Measurements from ENCODE around the gene MRPS33. TPM values are rescaled to one million over a fixed set of nuclear protein-coding genes. Genes with fewer than 3 reads are reported as not detected.

The MRPS33 gene
- total and polyA plus RNA-seq, 2 of the 13 experiments (the other 11 are each of a cell fraction or from before 2014, with no cell fraction given), result 50.9 to 91.0 TPM

GRCh38 chr7:140992422-140992821 is 22.3 kb downstream of the MRPS33 start (continued):
- TF ChIP-seq FOXP4 (CRISPR knock-in tag; IDR thresholded peaks at IDR 0.05), result peak; percentile 59
- peak; percentile 33; the same call in 1 of the 2 replicates for TF ChIP-seq HMG20A (CRISPR knock-in tag; IDR thresholded peaks at IDR 0.05; ENCODE audit: borderline replicate concordance)
- 0 out of 2 replicates have a peak, but pooled peaks have one; percentile 31 for TF ChIP-seq ZNF263 (CRISPR knock-in tag; IDR thresholded peaks at IDR 0.05)
- TF ChIP-seq ZNF292 (CRISPR knock-in tag; IDR thresholded peaks at IDR 0.05; ENCODE audit: borderline replicate concordance, low read depth), result peak; percentile 51; the same call in 1 of the 2 replicates
- TF ChIP-seq ZNF451 (CRISPR knock-in tag; IDR thresholded peaks at IDR 0.05), result no peak
- TF ChIP-seq PHB2 (IDR thresholded peaks at IDR 0.05; ENCODE audit: partially characterized antibody), result no peak
- TF ChIP-seq HNF4A (CRISPR knock-in tag; IDR thresholded peaks at IDR 0.05), result peak; percentile 57
- no peak for TF ChIP-seq JDP2 (CRISPR knock-in tag; IDR thresholded peaks at IDR 0.05; ENCODE audit: borderline replicate concordance)
- TF ChIP-seq ZNF280B (CRISPR knock-in tag; IDR thresholded peaks at IDR 0.05; ENCODE audit: borderline replicate concordance), result no peak
- TF ChIP-seq HIC2 (CRISPR knock-in tag; IDR thresholded peaks at IDR 0.05; ENCODE audit: low read depth), result peak; percentile 70
- no peak for TF ChIP-seq ADNP (CRISPR knock-in tag; IDR thresholded peaks at IDR 0.05)
- TF ChIP-seq FOXA1 (IDR thresholded peaks at IDR 0.05), result no peak
- TF ChIP-seq FOXA1 (CRISPR knock-in tag; IDR thresholded peaks at IDR 0.05), result peak; percentile 81
- no peak for TF ChIP-seq KLF11 (CRISPR knock-in tag; IDR thresholded peaks at IDR 0.05)
- TF ChIP-seq HOXA7 (CRISPR knock-in tag; IDR thresholded peaks at IDR 0.05), result no peak
- TF ChIP-seq RXRB (CRISPR knock-in tag; IDR thresholded peaks at IDR 0.05; ENCODE audit: borderline replicate concordance), result peak; percentile 49; the same call in 1 of the 2 replicates
- TF ChIP-seq TCF12 (IDR thresholded peaks at IDR 0.05), result no peak
- no peak for TF ChIP-seq TCF12 (CRISPR knock-in tag; IDR thresholded peaks at IDR 0.05)
- TF ChIP-seq GABPA (IDR thresholded peaks at IDR 0.05; ENCODE audit: low read depth, low read length), result no peak
- no peak for TF ChIP-seq GABPA (CRISPR knock-in tag; IDR thresholded peaks at IDR 0.05; ENCODE audit: low read depth)
- TF ChIP-seq ZFP41 (CRISPR knock-in tag; IDR thresholded peaks at IDR 0.05; ENCODE audit: borderline replicate concordance), result no peak
- TF ChIP-seq SOX13 (IDR thresholded peaks at IDR 0.05), result no peak
- peak in 1 of 2 experiments; percentile 17; a peak in 1 of 4 replicates for TF ChIP-seq SOX13 (CRISPR knock-in tag; conservative IDR thresholded peaks at IDR 0.05 in 1 of 2, IDR thresholded peaks at IDR 0.05 in 1 of 2)
- TF ChIP-seq ZNF12 (CRISPR knock-in tag; IDR thresholded peaks at IDR 0.05), result peak; percentile 97
- TF ChIP-seq, protein P1, sequence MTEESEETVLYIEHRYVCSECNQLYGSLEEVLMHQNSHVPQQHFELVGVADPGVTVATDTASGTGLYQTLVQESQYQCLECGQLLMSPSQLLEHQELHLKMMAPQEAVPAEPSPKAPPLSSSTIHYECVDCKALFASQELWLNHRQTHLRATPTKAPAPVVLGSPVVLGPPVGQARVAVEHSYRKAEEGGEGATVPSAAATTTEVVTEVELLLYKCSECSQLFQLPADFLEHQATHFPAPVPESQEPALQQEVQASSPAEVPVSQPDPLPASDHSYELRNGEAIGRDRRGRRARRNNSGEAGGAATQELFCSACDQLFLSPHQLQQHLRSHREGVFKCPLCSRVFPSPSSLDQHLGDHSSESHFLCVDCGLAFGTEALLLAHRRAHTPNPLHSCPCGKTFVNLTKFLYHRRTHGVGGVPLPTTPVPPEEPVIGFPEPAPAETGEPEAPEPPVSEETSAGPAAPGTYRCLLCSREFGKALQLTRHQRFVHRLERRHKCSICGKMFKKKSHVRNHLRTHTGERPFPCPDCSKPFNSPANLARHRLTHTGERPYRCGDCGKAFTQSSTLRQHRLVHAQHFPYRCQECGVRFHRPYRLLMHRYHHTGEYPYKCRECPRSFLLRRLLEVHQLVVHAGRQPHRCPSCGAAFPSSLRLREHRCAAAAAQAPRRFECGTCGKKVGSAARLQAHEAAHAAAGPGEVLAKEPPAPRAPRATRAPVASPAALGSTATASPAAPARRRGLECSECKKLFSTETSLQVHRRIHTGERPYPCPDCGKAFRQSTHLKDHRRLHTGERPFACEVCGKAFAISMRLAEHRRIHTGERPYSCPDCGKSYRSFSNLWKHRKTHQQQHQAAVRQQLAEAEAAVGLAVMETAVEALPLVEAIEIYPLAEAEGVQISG (CRISPR knock-in tag; IDR thresholded peaks at IDR 0.05), result 0 out of 2 replicates have a peak, but pooled peaks have one; percentile 32
- no peak for TF ChIP-seq ZNF629 (CRISPR knock-in tag; conservative IDR thresholded peaks at IDR 0.05)

All from HepG2 (cell line).